HEK293T (cell line): Measurements from ENCODE around the gene GINS2.

Source experiments
- BHLHE40 ChIP-seq: fragments of 450-650 bp; IDR thresholded peaks from 2 replicates; pipeline ENCODE4 v1.6.1; 2016; ENCODE audit warnings: mild to moderate bottlenecking, moderate library complexity, borderline replicate concordance
- FOXM1 ChIP-seq: fragments of 450-650 bp; IDR thresholded peaks from 2 replicates; pipeline ENCODE4 v1.6.1; 2017; ENCODE audit warnings: mild to moderate bottlenecking, borderline replicate concordance
- TARDBP ChIP-seq: fragments of 450-650 bp; IDR thresholded peaks from 2 replicates; pipeline ENCODE4 v1.6.1; 2016

- no peak for TF ChIP-seq FOXM1
- no peak for TF ChIP-seq BHLHE40
- TF ChIP-seq TARDBP = no peak
Observed at GRCh38 chr16:85663891-85664321, 24.8 kb downstream of the GINS2 start.
